Fibroblast of skin of right biceps (primary cell): Measurements from ENCODE around the gene PDCD6IP.
"Not testable (repeated sequence)": the region's sequence is repeated elsewhere in the genome, so short reads cannot be mapped to it uniquely, and the experiment has no call there.

ENCODE experiments used
- DNase-seq: peaks from one replicate; pipeline ENCODE4 v3.0.0-alpha.2; 2013

The PDCD6IP gene

DNA sequence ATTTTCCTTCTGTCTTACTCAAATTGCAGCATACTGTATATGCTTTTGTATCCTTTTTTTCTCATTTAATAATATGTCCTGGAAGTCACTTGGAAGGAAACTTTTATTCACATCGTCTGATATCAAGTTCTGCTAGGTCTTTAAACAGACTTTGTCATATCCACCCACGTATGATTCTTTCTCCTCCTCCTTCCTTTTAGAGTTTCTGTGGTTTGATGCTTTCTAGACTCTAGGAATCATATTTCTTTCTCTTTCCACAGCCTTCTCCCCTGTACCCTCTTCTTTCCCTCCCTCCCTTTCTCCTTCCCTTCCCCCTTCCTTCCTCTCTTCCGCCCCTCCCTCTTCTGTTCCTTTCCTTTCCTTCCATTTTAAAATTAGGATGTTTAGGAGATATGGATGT, 52.2 kb downstream of the PDCD6IP start:
- not testable (repeated sequence) for DNase-seq

DNA sequence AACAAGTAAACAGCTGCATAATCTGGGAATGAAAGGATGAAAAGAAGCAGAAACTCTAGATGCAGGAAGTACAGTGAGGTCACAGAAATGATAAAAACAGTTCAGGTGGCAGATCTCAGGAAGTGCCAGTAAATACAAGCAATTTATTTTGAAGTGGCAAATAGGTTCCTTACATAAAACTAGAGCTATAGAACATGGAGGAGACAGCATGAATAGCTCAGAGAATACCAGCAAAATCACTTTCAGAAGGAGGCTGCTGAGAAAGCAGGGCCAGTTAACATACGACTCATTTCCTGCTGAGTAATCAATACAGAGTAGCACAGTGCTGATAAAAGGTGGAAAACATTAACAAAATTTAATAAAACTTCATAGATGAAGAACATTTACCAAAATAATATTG, 57.0 kb downstream of the PDCD6IP start:
- peak; percentile 43 for DNase-seq

DNA sequence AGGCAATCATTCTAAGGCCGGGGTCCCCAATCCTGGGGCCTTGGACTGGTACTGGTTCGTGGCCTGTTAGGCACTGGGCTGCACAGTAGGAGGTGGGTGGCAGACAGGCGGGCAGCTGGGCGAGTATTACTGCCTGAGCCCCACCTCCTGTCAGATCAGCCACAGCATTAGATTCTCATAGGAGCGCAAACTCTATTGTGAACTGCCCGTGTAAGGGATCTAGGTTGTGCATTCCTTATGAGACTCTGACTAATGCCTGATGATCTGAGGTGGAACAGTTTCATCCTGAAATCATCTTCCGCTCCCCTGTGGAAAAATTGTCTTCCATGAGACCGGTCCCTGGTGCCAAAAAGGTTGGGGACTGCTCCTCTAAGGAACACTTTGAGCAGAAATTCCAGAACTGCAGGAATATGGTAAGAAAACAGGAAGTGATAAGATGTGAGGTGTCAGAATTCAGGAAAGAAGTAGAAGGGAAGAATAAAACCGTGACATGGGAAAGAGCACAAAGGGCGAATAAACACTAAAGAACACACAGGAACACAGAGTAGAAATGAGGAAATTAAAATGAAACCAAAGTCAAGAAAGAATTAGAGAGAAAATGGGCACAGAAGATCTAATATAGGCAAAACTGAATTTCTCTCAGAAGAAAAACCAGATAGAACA, 57.6 kb downstream of the PDCD6IP start:
- DNase-seq, result peak; percentile 24

DNA sequence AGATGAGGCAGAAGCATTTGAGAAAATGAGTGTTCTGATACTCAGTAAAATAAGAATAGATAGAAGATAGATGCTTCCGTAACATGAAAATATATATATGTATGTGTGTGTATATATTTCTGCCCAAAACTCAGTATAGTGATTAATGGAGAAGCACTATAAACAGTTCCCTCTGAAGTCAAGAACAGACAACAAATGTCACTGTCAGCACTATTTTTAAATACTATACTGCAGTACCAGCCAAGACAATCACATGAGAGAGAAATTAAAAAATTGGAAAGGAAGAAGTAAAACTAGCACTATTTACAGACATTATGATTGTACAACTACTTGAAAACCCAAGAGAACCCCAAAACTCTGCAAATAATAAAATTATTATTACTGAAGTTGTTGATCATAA, 59.3 kb downstream of the PDCD6IP start:
- DNase-seq, result not testable (repeated sequence)

DNA sequence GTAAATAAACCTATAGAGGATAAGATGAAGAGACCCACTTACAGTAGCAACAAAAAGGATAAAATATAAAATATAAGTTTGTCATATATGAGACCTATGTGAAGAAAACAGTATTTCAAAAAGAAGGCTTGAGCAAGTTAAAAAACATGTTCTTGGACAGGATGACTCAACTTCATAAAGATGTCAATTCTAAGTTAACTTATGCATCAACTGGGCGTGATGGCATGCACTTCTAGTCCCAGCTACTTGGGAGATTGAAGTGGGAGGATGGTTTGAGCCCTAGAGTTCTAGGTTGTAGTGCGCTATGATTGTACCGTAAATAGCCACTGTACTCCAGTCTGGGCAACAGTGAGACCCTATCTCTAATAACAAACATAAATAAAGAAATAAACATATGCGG, 59.7 kb downstream of the PDCD6IP start:
- peak; percentile 12 for DNase-seq

DNA sequence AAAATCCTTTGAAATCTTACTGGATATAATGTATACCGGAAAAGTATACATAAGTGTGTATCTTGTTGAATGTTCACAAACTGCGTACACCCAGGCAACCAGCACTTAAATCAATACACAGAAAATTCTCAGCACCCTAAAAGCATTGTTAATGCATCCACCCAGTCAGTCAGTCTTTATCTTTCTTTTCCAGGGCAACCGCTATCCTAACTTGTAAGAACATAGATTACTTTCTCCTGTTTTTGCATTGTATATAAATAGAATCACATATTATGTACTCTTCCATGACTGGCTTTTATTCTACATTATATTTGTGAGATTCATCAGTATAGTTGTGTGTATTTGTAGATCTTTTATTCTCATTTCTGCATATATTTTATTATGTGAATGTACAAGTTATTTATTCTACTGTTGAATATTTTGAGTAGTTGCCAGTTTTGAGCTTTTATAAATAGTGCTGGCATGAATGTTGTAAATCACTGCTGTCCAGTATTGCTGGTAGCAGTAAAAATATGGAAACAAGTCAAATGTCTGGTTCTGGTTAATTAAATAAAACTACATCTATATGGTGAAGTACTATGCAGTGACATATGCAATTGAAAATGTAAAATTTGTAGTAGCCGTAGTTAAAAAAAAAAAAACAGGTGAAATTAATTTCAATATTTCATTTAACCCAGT, 62.1 kb downstream of the PDCD6IP start:
- DNase-seq, result no peak

DNA sequence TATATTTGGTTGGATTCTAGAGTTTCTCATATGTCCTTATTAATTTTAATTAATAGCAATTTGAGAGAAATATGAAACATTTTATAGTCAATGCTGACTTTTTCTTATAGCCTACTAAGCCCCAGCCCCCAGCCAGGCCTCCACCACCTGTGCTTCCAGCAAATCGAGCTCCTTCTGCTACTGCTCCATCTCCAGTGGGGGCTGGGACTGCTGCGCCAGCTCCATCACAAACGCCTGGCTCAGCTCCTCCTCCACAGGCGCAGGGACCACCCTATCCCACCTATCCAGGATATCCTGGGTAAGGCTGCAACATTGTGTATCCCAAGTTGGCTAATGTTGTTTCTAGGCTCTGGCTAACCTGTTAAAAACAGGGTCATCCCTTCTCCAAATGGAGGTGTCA, 66.7 kb downstream of the PDCD6IP start:
- DNase-seq, result no peak

DNA sequence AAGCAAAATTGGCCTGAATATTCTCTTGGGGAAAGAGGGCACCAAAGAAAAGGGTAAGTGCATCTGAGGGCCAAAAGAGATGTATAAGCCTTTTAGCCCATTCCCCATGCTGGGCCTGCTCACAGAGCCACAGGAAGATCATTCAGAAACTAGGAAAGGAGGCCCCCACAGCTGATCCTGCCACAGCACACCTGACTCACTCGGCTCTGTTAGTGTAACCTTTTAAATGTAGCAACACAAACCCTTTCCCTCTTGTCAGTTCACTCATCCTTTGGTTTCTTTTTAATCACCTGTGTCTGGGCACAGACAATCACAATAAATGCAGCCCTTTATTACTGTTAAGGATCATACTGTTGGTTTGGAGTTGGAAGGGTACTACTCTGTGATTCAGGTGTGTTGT, 69.9 kb downstream of the PDCD6IP start:
- DNase-seq, result no peak

DNA sequence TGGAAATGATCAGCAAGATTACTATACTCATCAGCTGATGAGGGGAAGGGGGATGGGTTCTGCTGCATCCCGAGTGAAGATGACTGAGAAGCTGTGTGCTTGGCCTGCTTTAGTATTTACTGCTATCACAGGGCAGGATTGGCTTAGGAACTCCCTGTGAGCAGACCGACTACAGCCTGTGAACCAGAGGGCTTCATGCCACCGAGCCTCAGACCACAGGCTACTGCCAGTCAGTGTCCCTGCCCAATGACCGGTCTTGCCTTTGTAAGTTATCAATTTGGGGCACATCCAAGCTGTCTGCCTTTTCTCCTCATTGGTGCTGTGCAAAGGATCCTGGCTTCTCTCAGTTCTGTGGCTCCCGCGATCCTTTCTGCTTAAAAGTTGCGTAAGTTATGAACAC, 71.5 kb downstream of the PDCD6IP start:
- no peak for DNase-seq

DNA sequence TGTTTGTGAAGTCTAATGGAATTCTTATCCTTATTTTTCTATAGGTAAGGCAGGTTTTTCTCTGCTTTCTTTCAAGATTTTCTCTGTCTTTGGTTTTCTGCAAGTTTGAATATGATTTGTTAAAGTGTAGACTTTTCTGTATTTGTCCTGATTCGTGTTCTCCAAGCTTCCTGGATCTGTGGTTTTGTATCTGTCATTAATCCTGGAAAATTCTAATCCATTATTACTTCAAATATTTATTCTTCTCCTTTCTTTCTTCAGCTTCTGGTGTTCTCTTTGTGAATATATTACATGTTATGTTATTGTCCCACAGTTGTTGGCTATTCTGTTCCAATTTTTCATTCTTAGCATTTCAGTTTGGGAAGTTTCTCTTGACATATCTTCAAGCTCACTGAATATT, 76.4 kb downstream of the PDCD6IP start:
- no peak for DNase-seq

DNA sequence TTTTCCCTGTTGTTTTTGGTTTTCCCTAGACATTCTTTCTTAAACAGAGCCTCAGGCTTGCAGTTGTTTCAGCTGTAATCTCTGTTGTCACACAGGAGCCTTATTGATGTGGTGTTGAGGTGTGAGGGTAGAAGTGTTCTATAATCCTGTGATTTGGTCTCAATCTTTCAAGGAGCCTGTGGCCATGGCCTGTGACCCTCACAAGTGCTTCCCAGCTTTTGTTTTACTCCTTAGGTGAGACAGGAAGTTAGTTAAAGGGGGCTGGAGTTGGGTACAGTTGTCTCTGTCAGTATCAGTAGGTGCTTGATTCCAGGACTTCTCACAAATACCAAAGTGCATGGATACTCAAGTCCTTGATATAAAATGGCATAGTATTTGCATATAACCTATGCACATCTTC, 77.2 kb downstream of the PDCD6IP start:
- DNase-seq, result no peak

DNA sequence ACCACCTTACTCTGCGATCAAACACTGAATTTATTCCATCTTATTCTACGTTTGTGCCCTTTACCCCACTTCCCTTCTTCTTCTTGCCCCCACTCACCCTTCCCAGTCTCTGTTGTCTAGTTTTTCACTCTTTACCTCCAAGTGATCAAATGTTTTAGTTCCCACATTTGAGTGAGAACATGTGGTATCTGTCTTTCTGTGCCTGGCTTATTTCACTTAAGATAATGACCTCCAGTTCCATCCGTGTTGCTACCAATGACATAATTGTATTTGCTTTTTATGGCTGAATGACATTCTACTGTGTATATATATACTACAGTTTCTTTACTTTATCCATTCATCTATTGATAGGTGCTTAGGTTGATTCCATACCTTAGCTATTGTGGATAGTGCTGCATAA, 78.8 kb downstream of the PDCD6IP start:
- no peak for DNase-seq

DNA sequence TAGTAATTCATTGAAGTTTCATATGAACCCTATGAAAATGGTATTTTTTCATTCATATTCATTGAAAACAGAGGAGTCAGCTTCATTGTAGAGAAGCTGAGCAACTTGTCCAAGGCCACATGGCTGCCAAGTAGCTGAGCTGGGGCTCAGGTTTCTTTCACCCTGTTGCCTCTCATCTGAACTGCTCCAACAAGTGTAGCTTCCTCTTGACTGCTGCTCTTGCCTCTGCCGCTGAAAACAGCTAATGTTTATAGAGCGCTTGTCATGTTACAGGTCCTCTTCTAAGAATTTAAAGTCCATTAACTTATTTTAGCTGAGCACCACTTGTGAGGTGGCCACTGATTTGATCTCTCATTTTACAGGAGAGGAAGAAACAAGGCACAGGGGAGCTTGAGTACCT, 81.1 kb downstream of the PDCD6IP start:
- no peak for DNase-seq

DNA sequence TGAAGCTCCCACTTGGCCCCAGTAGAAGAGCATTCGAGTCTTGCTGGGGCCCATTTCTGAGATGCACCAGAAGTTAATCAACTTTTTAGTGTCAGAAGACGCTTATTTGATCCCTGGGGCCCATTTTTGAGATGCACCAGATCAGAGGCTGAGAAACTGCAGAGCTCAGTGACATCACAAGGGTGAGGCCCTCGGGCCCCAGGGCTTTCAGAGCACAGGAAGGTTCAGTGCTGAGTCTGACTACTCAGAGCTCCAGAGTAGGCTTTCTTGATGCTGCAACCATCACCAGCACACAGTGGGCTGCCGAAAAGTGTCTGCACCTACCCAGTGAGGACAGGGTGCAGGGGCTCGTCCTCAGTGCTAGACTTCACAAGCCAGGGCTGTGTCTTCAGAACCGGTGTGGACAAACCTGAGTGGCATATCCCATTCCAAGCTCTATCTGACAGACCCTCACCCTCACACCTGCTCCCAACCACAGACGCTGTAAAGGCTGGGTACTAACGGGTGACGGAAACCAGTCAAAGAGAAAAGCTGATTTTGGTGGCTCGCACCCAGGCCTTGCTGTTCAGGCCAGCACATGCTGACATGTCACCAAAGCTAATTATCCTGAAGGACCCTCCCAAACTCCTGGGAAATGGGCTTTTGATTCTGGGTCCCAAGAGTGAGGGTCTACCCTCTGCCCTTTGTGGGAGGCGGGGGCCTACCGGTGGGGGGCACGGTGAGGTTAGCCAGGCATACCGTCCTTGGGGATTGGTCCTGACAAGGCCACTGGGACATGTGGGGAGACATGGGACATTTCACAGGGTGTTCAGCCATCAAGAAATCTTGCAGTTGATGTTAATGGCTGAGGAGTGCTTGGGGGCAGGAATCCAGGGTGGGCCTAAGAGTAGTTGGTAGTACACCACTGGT, 83.0 kb downstream of the PDCD6IP start:
- no peak for DNase-seq

DNA sequence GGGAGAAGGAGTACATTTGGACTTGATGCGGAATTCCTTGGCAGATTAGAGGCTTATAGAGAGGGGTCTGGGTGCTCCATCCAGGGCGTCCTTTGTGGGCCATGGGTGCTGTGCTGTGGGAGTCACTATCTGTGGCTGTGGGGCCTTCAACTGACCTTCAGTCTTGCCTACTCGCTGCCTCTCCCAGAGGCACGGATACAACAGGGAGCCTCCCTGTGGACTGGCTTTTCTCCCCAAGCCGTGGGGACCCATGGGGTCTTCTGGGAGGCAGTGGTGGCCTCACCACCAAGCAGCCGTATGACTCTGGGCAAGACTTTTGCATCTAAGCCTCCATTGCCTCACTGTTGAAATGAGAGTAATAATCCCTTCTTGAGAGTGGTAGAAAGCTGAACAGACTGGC, 83.9 kb downstream of the PDCD6IP start:
- no peak for DNase-seq

DNA sequence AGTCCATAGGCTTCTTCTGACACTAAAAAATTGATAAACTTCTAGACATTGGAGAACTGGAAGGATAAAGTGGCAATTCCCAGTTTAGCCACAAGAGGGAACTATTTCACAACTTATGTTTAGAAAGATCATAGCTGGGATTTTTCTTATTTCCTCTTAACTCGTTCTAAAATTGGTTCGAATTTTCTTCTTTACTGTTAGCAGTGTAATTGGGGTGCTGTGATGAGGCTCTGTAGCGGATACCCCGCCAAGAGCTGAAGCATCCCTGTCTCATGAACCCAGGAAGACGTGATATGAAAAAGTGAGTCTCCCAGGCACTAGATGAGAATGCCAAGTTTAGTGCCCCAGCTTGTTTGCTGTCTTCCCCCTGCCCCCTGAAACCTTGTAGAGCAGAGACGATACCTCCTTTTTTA, 85.1 kb downstream of the PDCD6IP start:
- peak; percentile 47 for DNase-seq

DNA sequence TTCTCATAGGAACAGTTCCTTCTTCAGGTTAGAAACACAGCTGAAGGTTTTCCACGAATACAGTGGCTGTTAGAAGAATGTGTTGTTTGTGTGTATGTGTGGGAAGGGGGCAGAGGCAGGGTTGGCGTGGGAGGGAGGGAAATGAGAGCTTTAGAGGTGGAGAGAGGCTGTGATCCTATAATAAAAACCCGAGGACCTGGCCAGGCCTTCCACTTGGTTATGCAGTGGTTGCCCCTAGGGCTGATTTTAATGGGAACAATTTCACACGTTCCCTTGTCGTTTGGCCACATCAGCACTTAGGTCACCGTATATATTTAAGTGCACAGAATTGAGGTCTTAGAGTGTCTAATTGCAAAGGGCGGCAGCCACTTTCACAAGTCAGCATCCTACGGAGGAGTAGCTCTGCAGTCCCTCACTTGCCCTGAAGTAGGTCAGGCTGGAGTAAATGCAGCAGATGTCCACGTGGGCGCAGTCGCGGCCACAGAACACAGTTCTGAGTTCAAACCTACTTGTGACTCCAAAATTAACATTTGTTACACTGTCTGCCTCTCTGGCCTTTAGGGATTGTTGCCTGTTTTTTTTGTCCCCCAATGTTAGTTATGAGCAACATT, 85.6 kb downstream of the PDCD6IP start:
- DNase-seq, result peak; percentile 17

DNA sequence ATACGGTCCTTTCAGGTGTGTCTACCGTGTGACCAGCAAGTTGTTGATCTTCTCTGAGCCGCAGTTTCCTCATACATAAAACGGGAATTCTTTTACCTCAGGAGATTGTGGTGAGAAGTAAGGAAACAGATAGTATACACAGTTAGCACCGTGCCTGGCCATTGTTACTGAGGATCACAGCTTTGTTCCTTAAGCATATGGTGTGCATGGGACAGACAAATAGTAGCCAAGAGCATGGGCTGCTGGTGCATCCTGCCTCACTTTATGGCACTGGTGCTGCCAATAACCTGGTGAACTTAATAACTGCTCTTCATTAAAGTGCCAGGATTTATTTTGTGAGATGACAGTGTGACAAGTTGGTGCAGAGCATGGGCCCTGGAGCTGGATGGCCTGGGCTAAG, 86.3 kb downstream of the PDCD6IP start:
- no peak for DNase-seq

DNA sequence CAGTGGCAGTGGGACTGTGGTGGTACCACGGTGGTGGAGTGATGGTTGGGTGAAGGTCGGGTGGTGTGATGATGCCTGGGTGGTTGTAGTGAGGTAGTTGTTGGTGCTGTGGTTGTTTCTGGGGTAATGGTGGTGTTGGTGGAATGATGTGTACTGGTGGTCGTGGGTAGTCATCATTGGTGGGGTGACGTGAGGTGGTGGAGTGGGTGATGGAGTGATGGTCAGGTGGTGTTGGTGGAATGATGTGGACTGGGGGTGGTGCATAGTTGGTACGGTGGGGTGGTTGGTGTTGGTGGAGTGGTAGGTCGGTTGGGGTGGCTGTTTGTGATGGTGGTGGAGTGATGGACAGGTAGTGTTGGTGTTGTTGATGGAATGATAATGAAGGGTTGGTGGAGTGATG, 87.1 kb downstream of the PDCD6IP start:
- DNase-seq, result no peak

DNA sequence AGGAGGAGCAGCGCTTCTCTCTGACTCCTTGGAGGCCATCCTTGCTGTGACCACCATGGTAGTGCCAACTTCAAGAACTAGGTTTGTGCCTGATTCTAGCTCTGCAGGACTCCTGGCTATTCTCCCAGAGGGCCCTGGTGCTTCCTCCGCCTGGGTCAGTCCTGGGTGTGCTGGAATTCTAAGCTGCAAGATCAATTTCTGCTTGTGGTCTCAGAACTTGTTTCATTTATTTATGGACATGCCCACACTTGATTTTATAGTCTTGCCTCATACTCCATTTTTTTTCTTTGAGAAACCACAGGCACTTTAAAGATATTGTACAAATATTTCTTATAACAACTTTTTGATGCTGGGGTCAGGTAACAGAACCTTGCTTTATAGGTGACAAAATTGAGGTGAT, 87.6 kb downstream of the PDCD6IP start:
- DNase-seq, result peak; percentile 14

DNA sequence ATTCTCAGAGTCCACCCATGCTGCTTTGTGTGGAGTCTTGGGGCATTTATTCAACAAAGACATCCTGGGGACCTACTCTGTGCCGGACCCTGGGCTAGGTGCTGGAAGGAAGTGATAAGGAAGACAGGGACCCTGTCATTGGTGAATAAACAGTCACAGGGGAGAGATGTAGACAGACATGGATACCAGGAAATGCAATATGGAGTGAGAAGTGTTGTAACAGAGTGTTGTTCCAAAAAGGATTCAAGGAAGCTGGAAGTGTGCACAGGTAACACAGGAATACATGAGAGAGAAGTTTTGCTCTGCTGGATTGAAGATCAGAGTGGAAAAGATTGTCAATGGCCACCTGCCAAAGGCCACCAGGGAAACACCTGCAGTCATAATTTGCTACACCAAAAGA, 89.0 kb downstream of the PDCD6IP start:
- no peak for DNase-seq

DNA sequence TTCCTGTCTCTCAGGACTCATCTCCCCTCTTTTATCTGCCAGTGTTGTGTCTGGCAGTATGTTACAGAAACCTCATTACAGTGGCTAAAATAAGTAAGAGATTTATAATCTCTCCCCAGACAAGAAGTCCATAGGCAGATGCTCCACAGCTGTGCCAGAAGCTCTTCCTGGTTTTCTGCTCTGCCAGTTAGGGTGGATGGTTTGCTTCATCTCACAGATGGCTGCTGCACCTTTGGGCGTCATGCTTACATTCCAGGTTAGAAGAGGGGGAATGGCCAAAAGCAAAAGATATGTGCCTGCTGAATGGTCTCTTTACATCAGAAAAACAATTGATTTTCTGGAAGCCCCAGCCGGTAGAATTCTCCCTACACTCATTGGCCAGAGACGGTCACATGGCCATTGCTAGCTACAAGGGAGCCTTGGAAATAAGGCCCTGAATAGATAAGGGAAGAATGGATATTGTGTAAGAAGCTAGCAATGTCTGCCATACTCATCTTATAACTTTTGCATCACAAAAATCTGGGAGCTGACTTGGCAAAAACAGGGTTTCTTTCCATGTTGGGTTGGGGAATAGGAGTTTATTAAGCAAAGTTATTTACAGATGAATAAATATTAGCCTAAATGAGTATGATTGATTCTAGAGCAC, 91.1 kb downstream of the PDCD6IP start:
- no peak for DNase-seq

DNA sequence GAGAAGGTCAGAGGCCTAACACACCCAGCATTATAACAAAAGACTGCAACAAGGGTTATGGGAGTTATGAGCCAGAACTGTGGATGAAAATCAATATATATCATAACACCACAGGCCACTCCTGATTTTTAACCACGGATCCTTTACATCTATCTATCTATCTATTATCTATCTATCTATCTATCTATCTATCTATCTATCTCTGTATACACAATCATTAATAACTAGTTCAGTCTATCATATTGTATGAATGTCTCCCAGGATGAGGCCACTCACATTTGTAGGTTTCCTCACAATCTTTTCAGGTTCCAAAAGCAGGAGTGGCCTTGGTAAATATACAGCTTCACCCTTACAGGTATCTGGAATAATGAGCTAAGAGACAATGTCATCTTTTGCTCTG, 94.2 kb downstream of the PDCD6IP start:
- DNase-seq, result no peak
